ENCODE results near the gene IL36G. TPM values are rescaled to one million over a fixed set of nuclear protein-coding genes. Genes with fewer than 3 reads are reported as not detected.

Gene IL36G
- total RNA-seq, 1 donor from 2014 or later, result not detected

GRCh38 chr2:113015655-113016054 is 37.8 kb downstream of the IL36G start:
- DNase-seq (ENCODE audit: low read depth), result no peak

DNA sequence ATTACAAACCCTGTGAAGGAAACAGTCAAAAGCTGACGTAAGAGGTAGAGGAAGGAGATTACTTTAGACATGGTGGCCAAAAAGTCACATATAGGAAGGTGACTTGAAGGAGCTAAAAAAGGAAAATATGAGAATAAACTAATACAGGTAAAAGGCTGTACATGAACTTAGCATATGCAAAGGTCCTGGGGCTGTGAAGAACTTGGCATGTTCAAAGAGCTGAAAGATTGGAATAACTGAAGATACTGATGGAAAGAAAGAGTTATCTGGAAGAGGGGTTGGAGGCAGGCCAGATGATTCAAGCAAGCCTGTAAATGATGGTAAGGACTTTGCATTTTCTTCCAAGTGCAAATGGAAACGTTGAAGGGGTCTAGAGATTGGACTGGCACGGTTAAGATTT is 40.7 kb downstream of the IL36G start:
- no peak for DNase-seq (ENCODE audit: low read depth)

GRCh38 chr2:113021312-113021711 is 43.5 kb downstream of the IL36G start:
- no peak for DNase-seq (ENCODE audit: low read depth)

GRCh38 chr2:113024764-113025163 is 47.0 kb downstream of the IL36G start:
- no peak for DNase-seq (ENCODE audit: low read depth)

- DNase-seq (ENCODE audit: low read depth), result no peak
These were observed 47.9 kb downstream of the IL36G start for GRCh38 chr2:113025737-113026136.

GRCh38 chr2:113027691-113028090 is 49.9 kb downstream of the IL36G start:
- DNase-seq (ENCODE audit: low read depth), result no peak

GRCh38 chr2:113028112-113028511 is 50.3 kb downstream of the IL36G start:
- no peak for DNase-seq (ENCODE audit: low read depth)

DNA sequence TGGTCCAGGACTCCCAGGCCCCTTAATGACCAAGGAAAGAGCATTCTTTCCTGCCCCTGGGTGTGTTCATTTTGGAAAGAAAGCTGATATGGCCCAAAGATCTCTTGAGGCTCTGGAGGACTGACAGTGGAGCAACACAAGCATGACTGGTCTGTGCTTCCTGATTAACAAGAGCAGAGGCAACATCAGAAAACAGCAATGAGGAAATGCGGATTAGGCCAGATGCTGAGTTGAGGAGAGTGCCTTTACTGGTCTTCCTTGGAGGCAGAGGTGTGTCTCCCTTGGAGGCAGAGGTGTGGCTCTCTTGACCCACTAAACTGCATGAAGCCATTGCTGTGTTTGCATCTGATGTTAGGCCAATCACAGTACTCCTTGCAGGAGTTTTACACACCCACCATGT is 54.9 kb downstream of the IL36G start:
- no peak for DNase-seq (ENCODE audit: low read depth)

DNA sequence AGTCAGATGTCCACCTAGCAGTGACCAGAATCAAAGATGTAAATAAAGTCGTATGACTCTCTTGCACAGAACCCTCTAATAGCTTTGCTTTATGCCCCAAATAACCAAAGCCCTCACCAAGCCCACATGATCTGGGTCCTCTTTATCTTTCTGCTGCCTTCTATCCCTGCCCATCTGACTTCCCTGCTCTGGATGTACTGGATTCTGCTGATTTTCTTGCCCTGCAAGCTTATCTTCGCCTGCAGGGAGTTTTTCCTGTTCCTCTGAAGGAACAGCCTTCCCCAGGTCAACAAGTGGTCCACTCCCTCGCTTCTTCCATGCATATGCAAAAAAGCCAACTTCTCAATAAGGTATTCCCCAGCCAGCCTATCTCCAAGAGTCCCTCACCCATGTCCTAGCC is 56.2 kb downstream of the IL36G start:
- no peak for DNase-seq (ENCODE audit: low read depth)

Other genes with a start within 250 kb of the IL36G start
- gene CKAP2L, start 213.4 kb upstream of the IL36G start, total RNA-seq, result 0.05 and 2.0 TPM in 2 replicates
- gene IL1A, start 193.5 kb upstream of the IL36G start, total RNA-seq, result not detected in 2 replicates
- not detected in 2 replicates for gene IL1B, start 141.2 kb upstream of the IL36G start, total RNA-seq
- not detected in 2 replicates for gene IL37, start 66.8 kb upstream of the IL36G start, total RNA-seq
- gene IL36A, start 27.5 kb downstream of the IL36G start, total RNA-seq, result not detected in 2 replicates
- gene IL36B, start 74.9 kb downstream of the IL36G start, total RNA-seq, result not detected in 2 replicates
- not detected in 2 replicates for gene IL36RN, start 81.2 kb downstream of the IL36G start, total RNA-seq
- not detected in 2 replicates for gene IL1F10, start 90.0 kb downstream of the IL36G start, total RNA-seq
- gene IL1RN, start 149.6 kb downstream of the IL36G start, total RNA-seq, result not detected in 2 replicates
- gene PSD4, start 196.0 kb downstream of the IL36G start, total RNA-seq, result 0.83 and 1.2 TPM in 2 replicates

Data from myocyte (in vitro differentiated cells).